HG03469 (cell line): ENCODE measurements around the gene GPR37L1.
"Not testable (repeated sequence)": the region's sequence is repeated elsewhere in the genome, so short reads cannot be mapped to it uniquely, and the experiment has no call there.

Experiments
- ATAC-seq: cut with Tn5 transposase; IDR thresholded peaks from one replicate; pipeline ENCODE4 v1.9.1; 2021; ENCODE audit warnings: mild to moderate bottlenecking, moderate library complexity, moderate number of reproducible peaks; ENCODE audit not compliant: unreplicated experiment

The GPR37L1 gene

GRCh38 chr1:202133001-202133400, 10.3 kb downstream of the GPR37L1 start:
- no peak for ATAC-seq

DNA sequence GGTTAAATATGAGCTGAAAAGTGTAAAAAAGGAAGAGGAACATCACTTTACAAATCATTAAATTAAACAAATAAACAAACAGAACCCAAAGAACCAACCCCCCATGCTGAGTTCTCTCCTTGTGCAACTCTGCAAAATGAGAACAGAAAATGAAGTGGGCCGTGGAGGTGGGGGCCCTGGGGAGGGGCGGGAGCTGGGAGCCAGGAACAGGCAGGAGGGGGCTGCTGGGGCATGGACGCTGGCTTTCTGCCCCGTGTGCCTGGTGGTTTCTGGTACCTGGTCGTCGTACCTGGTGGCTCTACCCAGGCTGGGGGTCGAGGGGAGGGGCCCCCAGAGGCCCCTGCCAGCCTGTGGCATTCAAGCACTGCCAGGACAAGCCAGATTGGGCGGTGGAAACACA, 10.8 kb downstream of the GPR37L1 start:
- ATAC-seq: no peak

GRCh38 chr1:202133989-202134388, 11.3 kb downstream of the GPR37L1 start:
- no peak for ATAC-seq

- ATAC-seq: no peak
These were observed 12.0 kb downstream of the GPR37L1 start for GRCh38 chr1:202134645-202135172.

GRCh38 chr1:202135221-202135721, 12.6 kb downstream of the GPR37L1 start:
- ATAC-seq: no peak

DNA sequence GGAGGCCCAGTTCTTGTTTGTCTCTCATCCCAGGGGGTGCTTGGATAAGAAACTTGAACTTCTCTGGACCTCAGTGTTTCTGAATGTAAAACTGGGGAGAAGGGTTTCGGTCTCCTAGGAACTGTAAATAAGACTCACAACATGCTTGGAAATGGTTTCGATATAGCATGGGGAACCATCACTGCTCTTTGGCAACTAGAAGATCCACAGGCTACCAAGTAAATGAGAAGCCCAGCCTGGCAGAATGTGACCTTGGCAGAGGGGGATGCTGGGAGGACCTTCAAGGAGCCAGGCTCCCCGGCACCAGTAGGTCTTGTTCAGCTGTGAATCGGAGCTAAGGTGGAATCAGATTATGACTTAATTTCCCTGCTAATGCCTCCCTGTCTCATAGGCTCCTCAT, 18.1 kb downstream of the GPR37L1 start:
- no peak for ATAC-seq

- not testable (repeated sequence) for ATAC-seq
These were observed 18.8 kb downstream of the GPR37L1 start for GRCh38 chr1:202141468-202141867.

GRCh38 chr1:202143011-202143767, 20.5 kb downstream of the GPR37L1 start:
- no peak for ATAC-seq

GRCh38 chr1:202143768-202144401, 21.2 kb downstream of the GPR37L1 start:
- ATAC-seq: no peak

DNA sequence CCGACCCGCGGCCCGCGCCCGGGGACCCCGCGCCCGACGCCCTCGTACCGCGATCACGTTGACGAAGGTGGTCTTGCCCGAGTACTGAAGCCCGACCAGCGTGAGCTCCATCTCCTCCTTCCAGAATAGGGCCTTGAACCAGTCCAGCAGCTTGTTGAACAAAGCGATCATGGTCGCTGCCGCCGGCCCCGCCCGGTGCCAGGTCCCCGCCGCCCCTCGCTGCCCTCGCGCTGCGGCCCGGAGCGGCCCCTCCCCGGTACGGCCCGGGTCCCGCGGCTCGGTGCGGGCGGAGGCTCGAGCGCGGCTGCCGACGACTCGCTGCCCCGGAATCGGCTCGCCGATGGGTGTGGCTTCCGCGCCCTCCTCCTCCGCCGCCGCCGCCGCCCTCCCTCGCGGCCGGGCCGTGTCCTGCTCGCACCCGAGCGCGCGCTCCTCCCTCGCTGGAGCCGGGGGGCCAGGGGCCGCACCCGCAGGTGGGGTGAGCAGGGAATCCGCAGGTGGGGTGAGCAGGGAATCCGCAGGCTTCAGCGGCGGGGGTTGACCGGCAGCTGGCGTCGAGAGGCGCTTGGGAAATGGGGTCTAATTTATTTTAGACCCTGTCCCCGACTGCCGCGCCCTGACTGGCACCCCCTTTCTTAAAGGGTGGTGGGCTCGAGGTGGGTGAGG, 21.8 kb downstream of the GPR37L1 start, which contains the start of gene ARL8A:
Gene ARL8A, minus strand, starts transcription at position 336 of the 666 bp plus-strand sequence. Its CDS starts 165 bp downstream, at position 171.
- ATAC-seq: no peak

DNA sequence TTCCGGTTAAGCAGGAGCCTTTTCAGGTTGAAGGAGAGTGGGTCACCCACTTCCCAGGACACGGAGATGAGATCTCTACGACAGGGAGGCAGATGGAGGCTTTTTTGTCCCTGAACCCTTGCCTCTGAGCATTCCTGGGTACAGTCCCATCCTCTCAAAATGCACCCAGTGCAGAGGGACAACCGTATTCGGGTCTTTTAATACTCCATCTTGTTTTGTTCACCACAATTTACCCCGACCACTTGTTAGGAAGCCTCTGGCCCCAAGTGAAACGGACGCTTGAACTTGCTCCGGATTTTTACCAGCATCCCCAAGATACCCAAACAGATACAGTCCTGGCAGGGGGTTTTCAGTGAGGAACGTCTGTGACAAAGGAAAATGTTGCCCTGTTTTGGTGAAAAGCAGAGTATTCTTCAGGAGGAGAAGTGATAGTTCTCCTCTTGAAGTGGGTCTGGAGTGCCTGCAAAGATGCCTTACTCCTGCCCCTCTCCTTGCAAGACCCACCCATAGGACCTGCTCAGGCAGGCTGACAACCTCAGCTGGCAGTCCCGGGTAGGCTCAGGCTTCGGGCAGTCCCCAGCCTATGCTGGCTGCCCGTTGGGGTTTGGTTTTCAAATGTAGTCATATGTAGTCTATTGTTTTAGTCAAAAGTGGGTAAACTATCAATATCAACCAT, 22.5 kb downstream of the GPR37L1 start:
- no peak for ATAC-seq

- ATAC-seq: not testable (repeated sequence)
These were observed 23.0 kb downstream of the GPR37L1 start for GRCh38 chr1:202145744-202146140.

DNA sequence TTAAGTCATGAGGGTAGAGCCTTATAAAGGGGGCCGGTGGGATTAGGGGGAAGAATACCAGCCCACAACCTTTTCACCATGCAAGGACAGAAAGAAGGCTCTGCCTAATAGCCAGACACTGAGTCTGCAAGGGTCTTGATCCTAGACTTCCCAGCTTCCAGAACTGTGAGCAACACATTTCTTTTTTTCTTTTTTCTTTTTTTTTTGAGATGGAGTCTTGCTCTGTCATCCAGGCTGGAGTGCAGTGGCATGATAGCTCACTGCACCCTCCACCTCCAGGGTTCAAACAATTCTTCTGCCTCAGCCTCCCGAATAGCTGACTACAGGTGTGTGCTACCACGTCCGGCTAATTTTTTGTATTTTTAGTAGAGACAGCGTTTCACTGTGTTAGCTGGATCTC, 23.6 kb downstream of the GPR37L1 start:
- no peak for ATAC-seq

DNA sequence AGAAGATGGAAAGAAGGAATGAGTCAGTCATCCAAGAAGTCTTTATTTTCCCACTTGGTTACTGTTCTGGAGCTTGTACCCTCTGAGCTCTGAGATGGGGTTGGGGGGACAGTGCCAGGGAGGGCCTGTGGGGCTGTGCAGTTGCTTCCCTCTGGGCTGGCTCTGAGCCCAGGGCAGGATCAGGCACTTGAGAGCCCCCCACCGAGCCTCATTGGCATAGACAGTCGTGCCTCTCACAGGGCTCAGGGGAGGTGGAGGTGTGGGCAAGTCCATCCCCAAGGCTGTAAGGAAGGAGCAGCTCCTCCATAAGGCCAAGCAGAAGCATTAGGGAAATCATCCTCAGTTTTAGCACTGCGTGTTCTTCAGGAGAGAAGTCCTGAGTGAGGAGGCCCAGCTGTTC, 24.3 kb downstream of the GPR37L1 start:
- ATAC-seq: no peak

GRCh38 chr1:202148391-202148790, 25.7 kb downstream of the GPR37L1 start:
- no peak for ATAC-seq

- ATAC-seq: no peak
These were observed 26.8 kb downstream of the GPR37L1 start for GRCh38 chr1:202149566-202149965.

DNA sequence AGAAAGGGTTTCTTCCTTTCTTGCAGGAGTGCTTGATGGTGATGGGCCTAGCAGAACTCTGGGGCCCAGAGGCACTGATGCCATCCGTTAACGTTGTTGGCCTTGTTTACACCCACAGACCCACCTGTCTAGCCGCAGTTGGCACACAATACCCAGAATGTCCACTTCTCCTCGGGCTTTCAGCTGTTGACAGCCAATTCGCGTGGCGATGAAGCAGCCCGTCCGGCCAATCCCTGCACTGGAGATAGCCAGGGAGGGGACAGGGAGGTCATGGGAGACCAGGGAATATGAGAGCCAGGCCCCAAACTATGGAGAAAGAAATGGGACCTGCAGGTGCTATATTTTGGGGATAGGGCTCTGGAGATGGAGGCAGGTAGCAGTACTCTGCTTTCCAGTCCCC, 27.5 kb downstream of the GPR37L1 start:
- no peak for ATAC-seq

GRCh38 chr1:202150602-202151001, 27.9 kb downstream of the GPR37L1 start:
- ATAC-seq: no peak

- ATAC-seq: no peak
These were observed 28.3 kb downstream of the GPR37L1 start for GRCh38 chr1:202151045-202151444.

DNA sequence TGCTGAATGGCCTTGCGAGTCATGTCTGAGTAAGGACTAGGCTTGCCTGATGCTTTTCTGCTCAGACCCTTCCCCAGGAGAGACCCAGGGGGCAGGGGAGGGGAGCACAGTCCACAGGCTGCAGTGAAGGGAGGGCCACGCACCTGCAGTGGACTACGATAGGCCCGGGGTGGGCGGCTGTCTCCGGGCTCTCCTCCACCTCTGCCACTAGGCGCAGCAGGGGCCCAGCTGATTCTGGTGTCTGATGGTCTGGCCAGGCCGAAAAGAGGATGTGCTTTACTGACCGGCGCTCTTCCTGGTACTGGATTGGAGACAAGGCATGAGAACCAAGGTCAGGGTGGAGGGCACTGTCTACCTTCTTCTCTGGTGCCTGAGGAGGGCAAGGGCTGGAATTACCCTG, 29.7 kb downstream of the GPR37L1 start:
- no peak for ATAC-seq

DNA sequence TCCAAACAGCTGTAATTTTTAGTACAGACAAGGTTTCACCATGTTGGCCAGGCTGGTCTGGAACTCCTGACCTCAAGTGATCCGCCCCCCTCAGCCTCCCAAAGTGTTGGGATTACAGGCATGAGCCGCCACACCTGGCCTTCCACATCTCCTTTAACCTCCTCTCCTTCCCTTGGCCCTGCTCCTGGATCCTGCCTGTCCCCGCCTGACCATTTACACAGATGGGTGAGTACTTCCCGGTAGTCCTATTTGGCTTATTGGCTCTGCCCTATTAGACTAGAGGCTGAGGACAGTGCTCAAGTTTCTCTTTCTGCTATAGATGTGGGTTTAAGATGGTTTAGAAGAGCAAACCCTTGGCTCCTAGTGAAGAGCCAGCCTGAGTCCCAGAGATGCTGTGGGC, 30.6 kb downstream of the GPR37L1 start:
- ATAC-seq: no peak
